ENCODE results near the gene RAPGEF2. TPM values are rescaled to one million over a fixed set of nuclear protein-coding genes. Genes with fewer than 3 reads are reported as not detected.
A peak's percentile ranks its signal among the peaks of the same experiment; 100 is the strongest.

Gene RAPGEF2
- total RNA-seq, 1 experiment from 2014 or later, result 21.2 TPM

- no peak for TF ChIP-seq EZH2phosphoT487 (IDR thresholded peaks at IDR 0.05; ENCODE audit: borderline replicate concordance, low read length)
- TF ChIP-seq EZH2 (IDR thresholded peaks at IDR 0.05; ENCODE audit: low read length, unreplicated experiment), result no peak
- no peak for TF ChIP-seq CTCF (conservative IDR thresholded peaks at IDR 0.05; ENCODE audit: low read depth, low read length)
- POLR2A ChIA-PET (ENCODE audit: unreplicated experiment), result interaction anchor here (0.5 kb wide), 1 partner anchor 32 kb away, joined by 3 read pairs; no protein-coding TSS in a partner anchor
- Histone ChIP-seq H3K9me2 (replicated peaks; ENCODE audit: low read length) (no peaks in the 10 kb centered on the region), H3K9me3 (ENCODE audit: low read length) (no peaks in the 10 kb centered on the region), H3K27ac (ENCODE audit: low read length) (peak overlapping the region; percentile 47), H3K4me3 (ENCODE audit: low read length) (no peak overlapping the region), H3K27me3 (ENCODE audit: low read length) (no peaks in the 10 kb centered on the region), H3K9ac (ENCODE audit: low read length) (no peak overlapping the region; the same call in 1 of the 2 replicates), H2AFZ (ENCODE audit: low read length) (0 out of 2 replicates have a peak overlapping the region, but pooled peaks have one; percentile 21), H3K79me2 (ENCODE audit: low read length) (no peaks in the 10 kb centered on the region), H3F3A (ENCODE audit: low read length, unreplicated experiment) (no peaks in the 10 kb centered on the region), H3K4me1 (ENCODE audit: insufficient read depth, low read length) (peaks cover 9% of the 10 kb centered on the region), H4K20me1 (ENCODE audit: low read length) (no peaks in the 10 kb centered on the region), H3K36me3 (ENCODE audit: low read depth, low read length) (no peaks in the 10 kb centered on the region), H3K4me2 (ENCODE audit: low read length) (no peak overlapping the region)
- ATAC-seq, result peak; percentile 53; the same call in 1 of the 2 replicates
- CTCF ChIA-PET, result no interaction called here
- intact Hi-C loops (cut with micrococcal nuclease), result no loop called here
- no TSS peak for BruUV-seq (replicated peaks)
- DNase-seq, result peak; percentile 75
These were observed 299.0 kb downstream of the RAPGEF2 start for GRCh38 chr4:159401791-159402380.

Small RNA genes lying within 50 kb of the gene (microRNA-seq; reads per million reads assigned to microRNA genes)
- gene MIR3688-1 (ENCODE audit: unreplicated experiment), result not detected
- gene MIR3688-2 (ENCODE audit: unreplicated experiment), result not detected
